ENCODE results near the gene CHRNB1.

Gene CHRNB1

GRCh38 chr17:7497228-7497627, 52.4 kb downstream of the CHRNB1 start:
- H3K27ac ChIP-seq (ENCODE audit: low read depth, low read length) = no peak overlapping the region
- no peaks in the 10 kb centered on the region for H3K9me3 ChIP-seq (ENCODE audit: control insufficient read depth in 1 of 2, low read length in 2 of 2)
- no peak overlapping the region for H3K9ac ChIP-seq (ENCODE audit: low read depth in 1 of 2, low read length in 2 of 2)
- H3K36me3 ChIP-seq (ENCODE audit: control insufficient read depth in 1 of 2, insufficient read depth in 2 of 2, low read length in 2 of 2) = peaks cover 48 to 67% of the 10 kb centered on the region in 2 donors
- peaks cover 6 to 11% of the 10 kb centered on the region in 2 donors for H3K4me1 ChIP-seq (ENCODE audit: control insufficient read depth in 1 of 2, insufficient read depth in 2 of 2, low read length in 2 of 2)
- no peak overlapping the region for H3K4me3 ChIP-seq (ENCODE audit: low read depth in 1 of 2, low read length in 2 of 2)
- H3K27me3 ChIP-seq (ENCODE audit: control insufficient read depth in 1 of 2, insufficient read depth in 2 of 2, low read length in 2 of 2) = no peaks in the 10 kb centered on the region

GRCh38 chr17:7497636-7498035, 52.8 kb downstream of the CHRNB1 start:
- H3K27me3 ChIP-seq (ENCODE audit: control insufficient read depth in 1 of 2, insufficient read depth in 2 of 2, low read length in 2 of 2) = no peaks in the 10 kb centered on the region
- H3K4me1 ChIP-seq (ENCODE audit: control insufficient read depth in 1 of 2, insufficient read depth in 2 of 2, low read length in 2 of 2) = peaks cover 6 to 11% of the 10 kb centered on the region in 2 donors
- no peak overlapping the region for H3K27ac ChIP-seq (ENCODE audit: low read depth, low read length)
- H3K9ac ChIP-seq (ENCODE audit: low read depth in 1 of 2, low read length in 2 of 2) = no peak overlapping the region
- H3K36me3 ChIP-seq (ENCODE audit: control insufficient read depth in 1 of 2, insufficient read depth in 2 of 2, low read length in 2 of 2) = peaks cover 52 to 71% of the 10 kb centered on the region in 2 donors
- no peak overlapping the region for H3K4me3 ChIP-seq (ENCODE audit: low read depth in 1 of 2, low read length in 2 of 2)
- no peaks in the 10 kb centered on the region for H3K9me3 ChIP-seq (ENCODE audit: control insufficient read depth in 1 of 2, low read length in 2 of 2)

GRCh38 chr17:7499161-7499560, 54.3 kb downstream of the CHRNB1 start:
- no peaks in the 10 kb centered on the region for H3K9me3 ChIP-seq (ENCODE audit: control insufficient read depth in 1 of 2, low read length in 2 of 2)
- peaks cover 0 to 2% of the 10 kb centered on the region in 2 donors for H3K4me1 ChIP-seq (ENCODE audit: control insufficient read depth in 1 of 2, insufficient read depth in 2 of 2, low read length in 2 of 2)
- H3K9ac ChIP-seq (ENCODE audit: low read depth in 1 of 2, low read length in 2 of 2) = no peak overlapping the region
- H3K27ac ChIP-seq (ENCODE audit: low read depth, low read length) = no peak overlapping the region
- peaks cover 68 to 86% of the 10 kb centered on the region in 2 donors for H3K36me3 ChIP-seq (ENCODE audit: control insufficient read depth in 1 of 2, insufficient read depth in 2 of 2, low read length in 2 of 2)
- H3K4me3 ChIP-seq (ENCODE audit: low read depth in 1 of 2, low read length in 2 of 2) = no peak overlapping the region
- H3K27me3 ChIP-seq (ENCODE audit: control insufficient read depth in 1 of 2, insufficient read depth in 2 of 2, low read length in 2 of 2) = no peaks in the 10 kb centered on the region

- peaks cover 67 to 91% of the 10 kb centered on the region in 2 donors for H3K36me3 ChIP-seq (ENCODE audit: control insufficient read depth in 1 of 2, insufficient read depth in 2 of 2, low read length in 2 of 2)
Observed at GRCh38 chr17:7501729-7502128, 56.9 kb downstream of the CHRNB1 start.

GRCh38 chr17:7502171-7502847, 57.4 kb downstream of the CHRNB1 start:
- Histone ChIP-seq H3K9me3 (ENCODE audit: control insufficient read depth in 1 of 2, low read length in 2 of 2) (no peaks in the 10 kb centered on the region), H3K36me3 (ENCODE audit: control insufficient read depth in 1 of 2, insufficient read depth in 2 of 2, low read length in 2 of 2) (peaks cover 61 to 90% of the 10 kb centered on the region in 2 donors), H3K27ac (ENCODE audit: low read depth, low read length) (no peak overlapping the region), H3K9ac (ENCODE audit: low read depth in 1 of 2, low read length in 2 of 2) (no peak overlapping the region), H3K4me3 (ENCODE audit: low read depth in 1 of 2, low read length in 2 of 2) (no peak overlapping the region), H3K27me3 (ENCODE audit: control insufficient read depth in 1 of 2, insufficient read depth in 2 of 2, low read length in 2 of 2) (no peaks in the 10 kb centered on the region), H3K4me1 (ENCODE audit: control insufficient read depth in 1 of 2, insufficient read depth in 2 of 2, low read length in 2 of 2) (no peaks in the 10 kb centered on the region)

More at GRCh38 chr17:7501729-7502128, 56.9 kb downstream of the CHRNB1 start:
- no peaks in the 10 kb centered on the region for H3K9me3 ChIP-seq (ENCODE audit: control insufficient read depth in 1 of 2, low read length in 2 of 2)
- H3K4me3 ChIP-seq (ENCODE audit: low read depth in 1 of 2, low read length in 2 of 2) = no peak overlapping the region
- H3K27me3 ChIP-seq (ENCODE audit: control insufficient read depth in 1 of 2, insufficient read depth in 2 of 2, low read length in 2 of 2) = no peaks in the 10 kb centered on the region
- no peak overlapping the region for H3K9ac ChIP-seq (ENCODE audit: low read depth in 1 of 2, low read length in 2 of 2)
- H3K27ac ChIP-seq (ENCODE audit: low read depth, low read length) = no peak overlapping the region
- no peaks in the 10 kb centered on the region for H3K4me1 ChIP-seq (ENCODE audit: control insufficient read depth in 1 of 2, insufficient read depth in 2 of 2, low read length in 2 of 2)

- H3K9me3 ChIP-seq (ENCODE audit: control insufficient read depth in 1 of 2, low read length in 2 of 2) = no peaks in the 10 kb centered on the region
- peaks cover 54 to 87% of the 10 kb centered on the region in 2 donors for H3K36me3 ChIP-seq (ENCODE audit: control insufficient read depth in 1 of 2, insufficient read depth in 2 of 2, low read length in 2 of 2)
- H3K27ac ChIP-seq (ENCODE audit: low read depth, low read length) = no peak overlapping the region
- H3K4me3 ChIP-seq (ENCODE audit: low read depth in 1 of 2, low read length in 2 of 2) = no peak overlapping the region
- H3K9ac ChIP-seq (ENCODE audit: low read depth in 1 of 2, low read length in 2 of 2) = no peak overlapping the region
- no peaks in the 10 kb centered on the region for H3K4me1 ChIP-seq (ENCODE audit: control insufficient read depth in 1 of 2, insufficient read depth in 2 of 2, low read length in 2 of 2)
- no peaks in the 10 kb centered on the region for H3K27me3 ChIP-seq (ENCODE audit: control insufficient read depth in 1 of 2, insufficient read depth in 2 of 2, low read length in 2 of 2)
Observed at GRCh38 chr17:7502987-7503386, 58.1 kb downstream of the CHRNB1 start.

GRCh38 chr17:7503521-7503920, 58.7 kb downstream of the CHRNB1 start:
- Histone ChIP-seq H3K9me3 (ENCODE audit: control insufficient read depth in 1 of 2, low read length in 2 of 2) (no peaks in the 10 kb centered on the region), H3K27me3 (ENCODE audit: control insufficient read depth in 1 of 2, insufficient read depth in 2 of 2, low read length in 2 of 2) (no peaks in the 10 kb centered on the region), H3K27ac (ENCODE audit: low read depth, low read length) (no peak overlapping the region), H3K4me1 (ENCODE audit: control insufficient read depth in 1 of 2, insufficient read depth in 2 of 2, low read length in 2 of 2) (no peaks in the 10 kb centered on the region), H3K4me3 (ENCODE audit: low read depth in 1 of 2, low read length in 2 of 2) (no peak overlapping the region), H3K36me3 (ENCODE audit: control insufficient read depth in 1 of 2, insufficient read depth in 2 of 2, low read length in 2 of 2) (peaks cover 52 to 87% of the 10 kb centered on the region in 2 donors), H3K9ac (ENCODE audit: low read depth in 1 of 2, low read length in 2 of 2) (no peak overlapping the region)

Measured in duodenal mucosa (tissue), 2 donors.